Mesenchymal stem cell (in vitro differentiated cells and primary cell): ENCODE data around the gene PTPN12.
A peak's percentile ranks its signal among the peaks of the same experiment; 100 is the strongest.

Experiments
- DNase-seq: peaks from one replicate; pipeline ENCODE4 v3.0.0-alpha.2; 2013
- H2AFZ ChIP-seq: one replicate; pipeline ENCODE4 v1.6.1; 2013; ENCODE audit warnings: low read depth, mild to moderate bottlenecking, control low read depth, inconsistent platforms, low read length, moderate library complexity
- H2AK5ac ChIP-seq: 2 replicates; pipeline ENCODE4 v1.6.1; 2013; ENCODE audit warnings: low read length, moderate library complexity, mild to moderate bottlenecking, inconsistent platforms; ENCODE audit not compliant: severe bottlenecking
- H2BK120ac ChIP-seq: one replicate; pipeline ENCODE4 v1.6.1; 2013; ENCODE audit warnings: low read depth, mild to moderate bottlenecking, inconsistent platforms, low read length, moderate library complexity
- H2BK12ac ChIP-seq, 2 experiments: one replicate each; pipeline ENCODE4 v1.6.1; 2013; ENCODE audit warnings: inconsistent platforms in 2 of 2, low read length in 2 of 2, mild to moderate bottlenecking in 2 of 2, moderate library complexity in 2 of 2, control low read depth in 1 of 2
- H2BK15ac ChIP-seq: one replicate; pipeline ENCODE4 v1.6.1; 2013; ENCODE audit warnings: mild to moderate bottlenecking, low read depth, inconsistent platforms; ENCODE audit not compliant: poor library complexity, severe bottlenecking
- H2BK5ac ChIP-seq: 2 replicates; pipeline ENCODE4 v1.6.1; 2013; ENCODE audit warnings: low read depth, mild to moderate bottlenecking, low read length, control low read depth, inconsistent platforms; ENCODE audit not compliant: poor library complexity, severe bottlenecking
- H3K14ac ChIP-seq, 2 experiments: one replicate each; pipeline ENCODE4 v1.6.1; 2013; ENCODE audit warnings: inconsistent platforms in 2 of 2, low read length in 2 of 2, control low read depth in 1 of 2, mild to moderate bottlenecking in 1 of 2, moderate library complexity in 1 of 2
- H3K18ac ChIP-seq, 2 experiments: one replicate each; pipeline ENCODE4 v1.6.1; 2013; ENCODE audit warnings: inconsistent platforms in 2 of 2, low read length in 2 of 2, control low read depth in 1 of 2, low read depth in 1 of 2, mild to moderate bottlenecking in 1 of 2
- H3K23ac ChIP-seq, 2 experiments: one replicate each; pipeline ENCODE4 v1.6.1; 2013; ENCODE audit warnings: inconsistent platforms in 2 of 2, low read length in 2 of 2, mild to moderate bottlenecking in 2 of 2, moderate library complexity in 2 of 2, control low read depth in 1 of 2
- H3K27ac ChIP-seq: 2 replicates; pipeline ENCODE4 v1.5.1; 2013; ENCODE audit warnings: mild to moderate bottlenecking, moderate library complexity, low read length, control low read depth, inconsistent platforms; ENCODE audit not compliant: poor library complexity, severe bottlenecking
- H3K27me3 ChIP-seq, 2 experiments: 2 replicates each; pipeline versions ENCODE4 v1.6.1 to v1.7.0; 2013; ENCODE audit warnings: low read length in 2 of 2, mild to moderate bottlenecking in 2 of 2, moderate library complexity in 2 of 2, control low read depth in 1 of 2, inconsistent platforms in 1 of 2; ENCODE audit not compliant: control insufficient read depth in 1 of 2, insufficient read depth in 1 of 2
- H3K36me3 ChIP-seq, 2 experiments: 2 replicates each; pipeline versions ENCODE4 v1.6.1 to v1.7.0; 2013; ENCODE audit warnings: low read length in 2 of 2, control low read depth in 1 of 2, inconsistent platforms in 1 of 2, low read depth in 1 of 2, mild to moderate bottlenecking in 1 of 2; ENCODE audit not compliant: insufficient read depth in 2 of 2, control insufficient read depth in 1 of 2
- H3K4ac ChIP-seq, 2 experiments: one replicate each; pipeline ENCODE4 v1.6.1; 2013; ENCODE audit warnings: inconsistent platforms in 2 of 2, low read length in 2 of 2, mild to moderate bottlenecking in 2 of 2, moderate library complexity in 2 of 2, control low read depth in 1 of 2, low read depth in 1 of 2
- H3K4me1 ChIP-seq: 2 replicates; pipeline ENCODE4 v1.6.1; 2013; ENCODE audit warnings: low read depth, low read length, control low read depth; ENCODE audit not compliant: control insufficient read depth, insufficient read depth
- H3K4me2 ChIP-seq: 2 replicates; pipeline ENCODE4 v1.6.1; 2013; ENCODE audit warnings: low read length, mild to moderate bottlenecking, inconsistent platforms; ENCODE audit not compliant: poor library complexity, severe bottlenecking
- H3K4me3 ChIP-seq, 2 experiments: 2 replicates each; pipeline versions ENCODE4 v1.5.1 to v1.7.0; 2013; ENCODE audit warnings: low read length in 2 of 2, mild to moderate bottlenecking in 2 of 2, control low read depth in 1 of 2, low read depth in 1 of 2; ENCODE audit not compliant: insufficient read depth in 1 of 2
- H3K79me1 ChIP-seq: replicated peaks from 2 replicates; pipeline ENCODE4 v1.6.1; 2013; ENCODE audit warnings: mild to moderate bottlenecking, control low read depth, low read length, inconsistent platforms; ENCODE audit not compliant: poor library complexity, severe bottlenecking
- H3K9ac ChIP-seq: 2 replicates; pipeline ENCODE4 v1.7.0; 2013; ENCODE audit warnings: mild to moderate bottlenecking, low read length, moderate library complexity
- H3K9me3 ChIP-seq: 2 replicates; pipeline ENCODE4 v1.7.0; 2013; ENCODE audit warnings: mild to moderate bottlenecking, low read length; ENCODE audit not compliant: control insufficient read depth
- H4K8ac ChIP-seq: one replicate; pipeline ENCODE4 v1.6.1; 2013; ENCODE audit warnings: inconsistent platforms, mild to moderate bottlenecking, low read length, moderate library complexity
- H4K91ac ChIP-seq: one replicate; pipeline ENCODE4 v1.6.1; 2013; ENCODE audit warnings: mild to moderate bottlenecking, low read length, inconsistent platforms
- WGBS: methylation state at CpG from one replicate; pipeline ENCODE4 v1.1.7; 2013; ENCODE audit warnings: mixed read lengths; 5-methylcytosine and 5-hydroxymethylcytosine counted together

Gene PTPN12

DNA sequence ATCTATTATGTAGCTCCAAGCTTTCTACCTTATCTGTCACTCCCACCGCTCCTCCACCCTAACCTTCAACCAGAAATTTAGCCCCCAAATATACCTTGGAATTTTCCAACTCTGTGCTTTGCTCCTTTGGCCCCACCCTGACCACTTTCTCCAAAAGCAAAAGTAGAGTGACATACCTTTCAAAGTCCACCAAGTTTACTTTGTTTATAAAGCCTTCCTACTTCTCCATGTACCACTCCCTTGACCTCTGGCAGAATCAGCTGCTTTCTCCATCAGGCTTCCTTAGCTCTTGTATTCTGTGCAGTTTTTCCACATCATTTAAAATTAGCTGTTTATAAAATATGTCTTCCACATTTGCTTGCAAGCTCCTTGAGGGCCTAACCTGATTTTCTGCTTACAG, 118.3 kb downstream of the PTPN12 start:
- 97% methylated on average over 1 of the region's 1 CpG for whole genome bisulfite sequencing
- Histone ChIP-seq H3K4me2 (no peak overlapping the region), H3K14ac (no peak overlapping the region), H3K9ac (no peak overlapping the region), H2BK5ac (no peak overlapping the region), H3K36me3 (peaks cover 35 to 66% of the 10 kb centered on the region in 2 experiments), H3K9me3 (no peaks in the 10 kb centered on the region), H4K8ac (no peak overlapping the region), H3K79me1 (peaks cover 5% of the 10 kb centered on the region), H2BK15ac (no peak overlapping the region), H3K23ac (no peak overlapping the region), H2AFZ (no peak overlapping the region), H2BK120ac (no peak overlapping the region), H3K4ac (no peak overlapping the region), H2BK12ac (no peak overlapping the region), H3K27me3 (no peaks in the 10 kb centered on the region), H3K18ac (no peak overlapping the region), H2AK5ac (no peak overlapping the region), H3K4me1 (peaks cover 3% of the 10 kb centered on the region), H4K91ac (no peak overlapping the region), H3K4me3 (no peak overlapping the region), H3K27ac (no peak overlapping the region)
- DNase-seq: no peak

DNA sequence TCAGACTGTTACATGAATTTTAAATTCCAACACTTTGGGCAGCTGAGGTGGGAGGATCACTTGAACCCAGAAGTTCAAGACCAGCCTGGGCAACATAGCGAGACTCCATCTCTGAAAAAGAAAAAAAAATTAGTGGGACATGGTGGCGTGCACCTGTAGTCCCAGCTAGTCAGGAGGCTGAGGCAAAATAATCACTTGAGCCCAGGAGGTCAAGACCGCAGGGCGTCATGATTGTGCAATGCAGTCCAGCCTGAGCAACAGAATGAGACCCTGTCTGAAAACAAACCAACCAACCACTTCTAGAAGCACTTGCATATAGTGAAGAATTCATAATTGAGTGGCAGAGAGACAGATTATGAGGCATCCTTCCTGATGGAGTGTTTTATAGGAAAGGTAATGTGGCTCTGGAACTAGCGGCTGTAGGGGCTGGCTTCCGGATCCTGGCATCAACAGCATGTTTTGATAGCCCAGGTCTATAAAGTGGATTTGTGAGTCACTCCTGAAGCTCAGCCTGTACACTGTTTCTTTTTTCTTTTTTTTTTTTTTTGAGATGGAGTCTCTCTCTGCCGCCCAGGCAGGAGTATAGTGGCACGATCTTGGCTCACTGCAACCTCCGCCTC, 118.9 kb downstream of the PTPN12 start:
- H4K8ac ChIP-seq: no peak overlapping the region
- H2BK120ac ChIP-seq: no peak overlapping the region
- no peak overlapping the region for H3K18ac ChIP-seq
- 97% methylated on average over 7 of the region's 9 CpGs for WGBS
- H3K4me1 ChIP-seq: no peaks in the 10 kb centered on the region
- H3K27ac ChIP-seq: no peak overlapping the region
- H3K9me3 ChIP-seq: no peaks in the 10 kb centered on the region
- no peak for DNase-seq
- no peak overlapping the region for H3K23ac ChIP-seq
- no peak overlapping the region for H3K4me3 ChIP-seq
- peaks cover 41 to 68% of the 10 kb centered on the region in 2 experiments for H3K36me3 ChIP-seq
- H3K79me1 ChIP-seq: peaks cover 5% of the 10 kb centered on the region
- H3K4ac ChIP-seq: no peak overlapping the region
- H2BK15ac ChIP-seq: no peak overlapping the region
- H3K9ac ChIP-seq: no peak overlapping the region
- H2BK5ac ChIP-seq: no peak overlapping the region
- no peak overlapping the region for H3K14ac ChIP-seq
- no peak overlapping the region for H3K4me2 ChIP-seq
- no peak overlapping the region for H2AFZ ChIP-seq
- no peak overlapping the region for H2AK5ac ChIP-seq
- no peak overlapping the region for H2BK12ac ChIP-seq
- H3K27me3 ChIP-seq: no peaks in the 10 kb centered on the region
- H4K91ac ChIP-seq: no peak overlapping the region

DNA sequence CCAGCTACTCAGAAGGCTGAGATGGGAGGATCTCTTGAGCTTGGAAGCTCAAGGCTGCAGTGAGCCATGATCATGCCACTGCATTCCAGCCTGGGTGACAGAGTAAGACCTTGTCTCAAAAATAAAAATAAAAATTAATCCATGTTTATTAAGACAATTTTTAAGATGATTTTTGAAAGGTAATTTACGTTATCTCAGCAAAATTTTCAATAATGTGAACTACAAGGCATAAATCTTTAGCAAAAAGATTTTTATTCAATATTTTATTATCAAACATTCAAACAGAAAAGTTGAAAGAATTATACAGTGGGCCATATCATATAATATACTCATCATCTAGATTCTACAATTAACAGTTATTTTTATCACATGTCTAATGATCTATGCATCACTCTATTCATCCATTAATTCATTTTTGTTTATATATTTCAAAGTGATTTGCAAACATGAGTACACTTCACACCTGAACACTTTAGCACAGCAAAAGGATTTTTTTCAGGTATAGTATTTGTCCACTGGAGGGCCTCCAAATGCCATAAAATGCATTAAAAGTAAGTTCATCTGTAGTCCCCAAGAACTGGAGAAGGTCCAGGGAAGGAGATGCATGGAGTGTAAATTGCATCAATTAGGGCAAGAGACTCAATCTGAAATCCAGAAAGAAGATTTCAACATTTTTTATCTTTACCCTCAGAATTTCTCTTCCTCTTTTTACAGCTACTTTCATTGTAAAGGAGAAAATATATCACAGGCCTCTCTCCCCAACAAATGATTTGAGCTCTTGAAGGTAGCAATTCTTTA, 120.5 kb downstream of the PTPN12 start:
- Histone ChIP-seq H2BK120ac (no peak overlapping the region), H3K18ac (no peak overlapping the region), H3K79me1 (peaks cover 11% of the 10 kb centered on the region), H2BK5ac (no peak overlapping the region), H4K8ac (no peak overlapping the region), H2BK12ac (no peak overlapping the region), H3K27ac (no peak overlapping the region), H3K9ac (no peak overlapping the region), H3K23ac (no peak overlapping the region), H3K14ac (no peak overlapping the region), H2BK15ac (no peak overlapping the region), H3K36me3 (peaks cover 43 to 71% of the 10 kb centered on the region in 2 experiments), H3K27me3 (no peaks in the 10 kb centered on the region), H3K4me3 (no peak overlapping the region), H3K4ac (no peak overlapping the region), H3K9me3 (no peaks in the 10 kb centered on the region), H2AFZ (no peak overlapping the region), H4K91ac (no peak overlapping the region), H3K4me1 (no peaks in the 10 kb centered on the region), H2AK5ac (no peak overlapping the region), H3K4me2 (no peak overlapping the region)
- peak; percentile 59 for DNase-seq
- WGBS: no CpG with 5 or more reads among the region's 1 CpG

DNA sequence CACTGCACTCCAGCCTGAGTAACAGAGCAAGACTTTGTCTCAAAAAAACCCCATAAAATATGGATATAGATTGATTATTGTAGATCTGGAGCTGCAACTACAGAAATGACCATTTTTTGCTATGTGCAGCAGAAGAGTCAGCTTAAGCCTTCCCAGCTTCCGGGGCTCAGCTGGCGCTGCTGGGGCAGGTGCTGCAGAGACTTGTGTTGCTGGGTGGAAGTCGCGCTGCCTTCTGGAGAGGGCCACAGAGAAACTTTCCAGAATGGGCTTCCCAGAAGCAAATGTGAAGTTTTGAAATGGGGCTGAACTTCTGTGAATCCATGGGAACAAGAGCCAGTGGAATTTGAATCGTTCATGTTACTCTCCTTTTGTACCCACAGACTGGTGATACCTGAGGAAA, 121.8 kb downstream of the PTPN12 start:
- Histone ChIP-seq H2AFZ (no peak overlapping the region), H3K27me3 (no peaks in the 10 kb centered on the region), H3K4me1 (no peaks in the 10 kb centered on the region), H3K4ac (no peak overlapping the region), H3K4me3 (no peak overlapping the region), H3K23ac (no peak overlapping the region), H2BK15ac (no peak overlapping the region), H2BK12ac (no peak overlapping the region), H2BK120ac (no peak overlapping the region), H3K79me1 (peaks cover 8% of the 10 kb centered on the region), H2AK5ac (no peak overlapping the region), H2BK5ac (no peak overlapping the region), H4K8ac (no peak overlapping the region), H3K27ac (no peak overlapping the region), H3K36me3 (peaks cover 35 to 62% of the 10 kb centered on the region in 2 experiments), H3K9ac (no peak overlapping the region), H4K91ac (no peak overlapping the region), H3K14ac (no peak overlapping the region), H3K18ac (no peak overlapping the region), H3K4me2 (no peak overlapping the region), H3K9me3 (no peaks in the 10 kb centered on the region)
- WGBS: 96% methylated on average over 4 of the region's 5 CpGs
- DNase-seq: no peak
